Keratinocyte (primary cell): ENCODE results near the gene ECEL1.

Experiments used
- CTCF ChIP-seq, 3 experiments: IDR thresholded peaks in 1 of 3; conservative IDR thresholded peaks in 1 of 3; optimal IDR thresholded peaks in 1 of 3; 2 replicates in 2 of 3; 3 replicates in 1 of 3; pipeline versions ENCODE3 to v1.5.1; 2011; ENCODE audit warnings: low read length in 3 of 3, mild to moderate bottlenecking in 3 of 3, moderate library complexity in 2 of 3, control low read depth in 1 of 3, inconsistent platforms in 1 of 3; ENCODE audit not compliant: insufficient read depth in 2 of 3; ENCODE audit errors: extremely low read depth in 1 of 3
- EZH2 ChIP-seq: IDR thresholded peaks from one replicate; pipeline ENCODE4 v1.6.1; 2012; ENCODE audit warnings: inconsistent platforms, mild to moderate bottlenecking, low read length, moderate library complexity

GRCh38 chr2:232459419-232460035 lies 28.1 kb downstream of the ECEL1 start:
- TF ChIP-seq CTCF (optimal IDR thresholded peaks at IDR 0.05 in 1 of 3, IDR thresholded peaks at IDR 0.05 in 1 of 3, conservative IDR thresholded peaks at IDR 0.05 in 1 of 3; ENCODE audit: extremely low read depth in 1 of 3, insufficient read depth in 2 of 3, low read length in 3 of 3) = no peak
- TF ChIP-seq EZH2 = no peak
